ENCODE measurements around the gene ZSCAN22.
"Not testable (repeated sequence)": the region's sequence is repeated elsewhere in the genome, so short reads cannot be mapped to it uniquely, and the experiment has no call there.

The ZSCAN22 gene

GRCh38 chr19:58319241-58319640 is 7.6 kb upstream of the ZSCAN22 start:
- no peak for DNase-seq

- DNase-seq, result no peak
These were observed 1.3 kb upstream of the ZSCAN22 start for GRCh38 chr19:58325311-58326022.

GRCh38 chr19:58326501-58326913 is 287 bp upstream of the ZSCAN22 start:
- no peak for DNase-seq

- DNase-seq, result no peak
These were observed 2.2 kb downstream of the ZSCAN22 start for GRCh38 chr19:58328999-58329398.

- DNase-seq, result no peak
These were observed 3.7 kb downstream of the ZSCAN22 start for GRCh38 chr19:58330458-58330857.

- DNase-seq, result no peak
These were observed 5.9 kb downstream of the ZSCAN22 start for GRCh38 chr19:58332697-58333096.

GRCh38 chr19:58334691-58335249 is 8.0 kb downstream of the ZSCAN22 start:
- no peak for DNase-seq

- DNase-seq, result no peak
These were observed 8.8 kb downstream of the ZSCAN22 start for GRCh38 chr19:58335630-58336029.

GRCh38 chr19:58336216-58336615 is 9.4 kb downstream of the ZSCAN22 start:
- DNase-seq, result no peak

- DNase-seq, result no peak
These were observed 10.0 kb downstream of the ZSCAN22 start for GRCh38 chr19:58336820-58337219.

GRCh38 chr19:58338336-58338735 is 11.5 kb downstream of the ZSCAN22 start:
- no peak for DNase-seq

GRCh38 chr19:58338825-58339558 is 12.2 kb downstream of the ZSCAN22 start:
- DNase-seq, result no peak

GRCh38 chr19:58345558-58345957 is 18.8 kb downstream of the ZSCAN22 start:
- no peak for DNase-seq

GRCh38 chr19:58346961-58347929 is 20.5 kb downstream of the ZSCAN22 start:
- DNase-seq, result peak; percentile 74

GRCh38 chr19:58348080-58348479 is 21.3 kb downstream of the ZSCAN22 start:
- not testable (repeated sequence) for DNase-seq

- no peak for DNase-seq
These were observed 22.8 kb downstream of the ZSCAN22 start for GRCh38 chr19:58349590-58349989.

- DNase-seq, result no peak
These were observed 23.4 kb downstream of the ZSCAN22 start for GRCh38 chr19:58350001-58350861.

GRCh38 chr19:58350871-58351557 is 24.2 kb downstream of the ZSCAN22 start:
- DNase-seq, result no peak

- no peak for DNase-seq
These were observed 24.7 kb downstream of the ZSCAN22 start for GRCh38 chr19:58351558-58351878.

- DNase-seq, result no peak
These were observed 25.4 kb downstream of the ZSCAN22 start for GRCh38 chr19:58351990-58352755.

All from fibroblast of skin of right quadriceps (primary cell).